ENCODE measurements around the gene ACBD3. TPM values are rescaled to one million over a fixed set of nuclear protein-coding genes. Genes with fewer than 3 reads are reported as not detected.

Gene ACBD3
- total RNA-seq, 6 experiments from 2014 or later = 14.6 to 23.6 (median 17.5) TPM

DNA sequence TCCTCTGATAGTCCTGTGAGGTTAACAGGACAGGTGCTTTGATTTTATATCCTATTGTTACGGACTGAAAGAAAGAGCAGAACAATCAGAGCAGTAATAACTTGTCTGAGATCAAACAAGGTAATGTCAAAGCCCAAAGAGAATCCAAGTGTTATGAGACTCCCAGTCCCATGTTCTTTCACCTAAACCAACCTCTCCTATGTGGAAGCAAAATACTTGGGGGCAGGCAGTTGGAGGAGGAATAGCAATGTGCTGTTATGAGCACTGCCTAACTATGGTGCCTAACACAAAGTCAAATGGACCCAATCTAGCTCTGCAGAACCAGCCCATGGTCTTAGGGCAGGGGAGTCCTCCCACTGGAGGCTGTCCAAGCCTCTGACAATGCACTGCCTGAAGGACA is 28.1 kb downstream of the ACBD3 start:
- no peaks in the 10 kb centered on the region for H3K9me3 ChIP-seq
- 100% methylated on average over 1 of the region's 1 CpG for WGBS (ENCODE audit: insufficient coverage, low coverage, low lambda C conversion rate, missing lambda C conversion rate)
- peaks cover 5 to 71% (median 33%) of the 10 kb centered on the region in 4 donors for H3K36me3 ChIP-seq
- TF ChIP-seq, protein P1, sequence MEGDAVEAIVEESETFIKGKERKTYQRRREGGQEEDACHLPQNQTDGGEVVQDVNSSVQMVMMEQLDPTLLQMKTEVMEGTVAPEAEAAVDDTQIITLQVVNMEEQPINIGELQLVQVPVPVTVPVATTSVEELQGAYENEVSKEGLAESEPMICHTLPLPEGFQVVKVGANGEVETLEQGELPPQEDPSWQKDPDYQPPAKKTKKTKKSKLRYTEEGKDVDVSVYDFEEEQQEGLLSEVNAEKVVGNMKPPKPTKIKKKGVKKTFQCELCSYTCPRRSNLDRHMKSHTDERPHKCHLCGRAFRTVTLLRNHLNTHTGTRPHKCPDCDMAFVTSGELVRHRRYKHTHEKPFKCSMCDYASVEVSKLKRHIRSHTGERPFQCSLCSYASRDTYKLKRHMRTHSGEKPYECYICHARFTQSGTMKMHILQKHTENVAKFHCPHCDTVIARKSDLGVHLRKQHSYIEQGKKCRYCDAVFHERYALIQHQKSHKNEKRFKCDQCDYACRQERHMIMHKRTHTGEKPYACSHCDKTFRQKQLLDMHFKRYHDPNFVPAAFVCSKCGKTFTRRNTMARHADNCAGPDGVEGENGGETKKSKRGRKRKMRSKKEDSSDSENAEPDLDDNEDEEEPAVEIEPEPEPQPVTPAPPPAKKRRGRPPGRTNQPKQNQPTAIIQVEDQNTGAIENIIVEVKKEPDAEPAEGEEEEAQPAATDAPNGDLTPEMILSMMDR (IDR thresholded peaks at IDR 0.05) = no peak
- no peak for TF ChIP-seq POLR2A (IDR thresholded peaks at IDR 0.05)
- ATAC-seq (no peak), DNase-seq (no peak)
- intact Hi-C loops (cut with DNase I) = no loop called here
- no peak overlapping the region for H3K4me3 ChIP-seq
- no peaks in the 10 kb centered on the region for H3K4me1 ChIP-seq
- no peak overlapping the region for H3K27ac ChIP-seq
- no peaks in the 10 kb centered on the region for H3K27me3 ChIP-seq

DNA sequence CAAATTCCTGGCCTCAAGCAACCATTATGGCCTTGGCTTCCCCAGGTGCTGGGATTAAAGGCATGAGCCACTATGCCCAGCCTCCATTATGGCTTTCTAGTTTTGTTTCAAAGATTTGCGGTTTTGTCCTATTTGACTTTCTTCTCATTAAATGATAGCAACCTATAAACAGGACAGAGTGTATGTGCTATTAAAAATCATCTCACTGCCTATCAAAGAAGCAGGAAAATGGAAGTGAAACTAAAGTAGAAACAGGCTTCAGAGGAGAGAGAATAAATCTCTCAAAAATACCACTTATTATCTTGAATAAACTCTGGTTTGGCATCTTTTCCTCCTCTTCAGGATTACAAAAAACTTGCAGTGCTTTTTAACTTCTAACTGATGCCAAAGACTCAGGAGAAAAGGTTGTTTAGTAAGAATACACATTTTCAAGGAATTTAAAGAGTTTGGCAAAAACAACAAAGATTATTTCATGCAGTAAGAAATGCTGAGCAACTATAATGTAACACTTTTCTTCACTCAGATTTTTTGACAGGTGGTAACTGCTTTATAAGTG is 28.7 kb downstream of the ACBD3 start:
- no peaks in the 10 kb centered on the region for H3K9me3 ChIP-seq
- no peak for ATAC-seq
- no peak overlapping the region for H3K27ac ChIP-seq

DNA sequence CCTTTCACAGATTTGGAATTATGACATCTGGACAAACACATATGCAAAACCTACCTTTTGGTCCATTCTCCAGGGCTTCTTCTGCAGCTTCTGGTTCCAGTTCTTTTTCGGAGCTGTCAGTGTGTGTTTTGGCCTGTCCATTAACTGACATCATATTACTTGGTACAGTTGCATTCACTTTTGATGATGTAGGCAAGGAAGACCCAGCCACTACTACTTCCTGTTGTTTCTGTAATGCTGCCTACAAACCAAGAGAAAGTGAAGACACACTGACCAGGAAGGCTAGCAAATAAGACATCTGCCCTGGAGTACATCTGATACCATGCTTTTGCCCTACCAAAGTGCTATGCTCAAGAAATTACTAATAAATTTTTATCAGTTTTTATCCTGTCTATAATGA is 31.9 kb downstream of the ACBD3 start:
- TF ChIP-seq, protein P1 (IDR thresholded peaks at IDR 0.05) = no peak
- peaks cover 0 to 68% (median 16%) of the 10 kb centered on the region in 4 donors for H3K36me3 ChIP-seq
- WGBS (ENCODE audit: insufficient coverage, low coverage, low lambda C conversion rate, missing lambda C conversion rate) = 89% methylated on average over 1 of the region's 1 CpG
- intact Hi-C loops (cut with DNase I) = no loop called here
- H3K27me3 ChIP-seq = no peaks in the 10 kb centered on the region
- no peak overlapping the region for H3K27ac ChIP-seq
- no peak for DNase-seq
- no peaks in the 10 kb centered on the region for H3K4me1 ChIP-seq
- H3K4me3 ChIP-seq = no peak overlapping the region
- H3K9me3 ChIP-seq = no peaks in the 10 kb centered on the region
- no peak for ATAC-seq

More for the DNA sequence above, 28.7 kb downstream of the ACBD3 start:
- 67% methylated on average over 1 of the region's 1 CpG for WGBS (ENCODE audit: insufficient coverage, low coverage, low lambda C conversion rate, missing lambda C conversion rate)
- intact Hi-C loops (cut with DNase I) = no loop called here
- Histone ChIP-seq H3K27me3 (no peaks in the 10 kb centered on the region), H3K36me3 (peaks cover 5 to 71% (median 34%) of the 10 kb centered on the region in 4 donors), H3K4me3 (no peak overlapping the region), H3K4me1 (no peaks in the 10 kb centered on the region)
- TF ChIP-seq POLR2A (IDR thresholded peaks at IDR 0.05) = no peak
- no peak for DNase-seq

DNA sequence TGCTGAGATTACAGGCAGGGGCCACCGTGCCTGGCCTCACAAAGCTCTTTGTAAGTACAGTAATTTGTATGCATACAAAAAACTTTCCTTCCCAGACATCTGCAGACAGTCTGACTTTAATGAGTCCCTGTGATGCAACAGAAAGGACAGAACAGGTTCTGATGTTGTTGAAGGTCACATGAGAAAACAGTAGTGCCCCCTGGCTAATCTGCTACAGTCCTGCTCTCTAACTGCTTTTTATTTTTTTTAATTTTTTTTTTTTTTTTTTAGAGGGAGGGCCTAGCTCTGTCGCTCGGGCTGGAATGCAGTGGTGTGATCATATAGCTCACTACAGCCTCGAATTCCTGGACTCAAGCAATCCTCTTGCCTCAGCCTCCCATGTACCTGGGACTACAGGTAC is 36.7 kb downstream of the ACBD3 start:
- ATAC-seq (no peak), DNase-seq (no peak)
- Histone ChIP-seq H3K27ac (no peak overlapping the region), H3K4me1 (no peaks in the 10 kb centered on the region), H3K4me3 (no peak overlapping the region), H3K36me3 (peaks cover 9 to 64% (median 27%) of the 10 kb centered on the region in 4 donors), H3K27me3 (no peaks in the 10 kb centered on the region), H3K9me3 (no peaks in the 10 kb centered on the region)
- TF ChIP-seq POLR2A (IDR thresholded peaks at IDR 0.05) = no peak
- TF ChIP-seq, protein P1 (IDR thresholded peaks at IDR 0.05) = no peak
- WGBS (ENCODE audit: insufficient coverage, low coverage, low lambda C conversion rate, missing lambda C conversion rate) = 86% methylated on average over 4 of the region's 4 CpGs
- intact Hi-C loops (cut with DNase I) = no loop called here

DNA sequence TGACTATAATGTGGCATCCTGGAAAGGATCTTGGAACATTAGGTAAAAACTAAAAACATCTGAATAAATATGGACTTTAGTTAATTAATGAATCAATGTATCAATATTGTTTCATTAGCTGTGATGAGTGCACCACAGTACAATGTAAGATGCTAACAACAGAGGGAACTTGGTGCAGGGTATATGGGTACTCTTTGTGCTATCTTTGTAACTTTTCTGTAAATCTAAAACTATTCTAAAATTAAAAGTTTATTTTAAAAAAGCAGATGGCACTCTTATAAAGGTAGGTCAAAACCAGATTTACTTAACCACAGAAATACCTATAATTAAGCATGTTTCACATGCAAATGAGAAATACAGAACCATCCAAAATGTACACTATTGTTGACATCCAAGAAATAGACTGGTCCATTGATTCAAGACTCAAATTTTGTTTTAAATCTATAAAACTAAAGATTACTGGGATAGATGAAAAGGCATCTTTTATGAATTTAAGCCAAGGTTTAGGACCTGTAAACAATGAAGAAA is 38.4 kb downstream of the ACBD3 start:
- Histone ChIP-seq H3K27ac (no peak overlapping the region), H3K36me3 (peaks cover 9 to 58% (median 25%) of the 10 kb centered on the region in 4 donors), H3K4me3 (no peak overlapping the region), H3K4me1 (no peaks in the 10 kb centered on the region), H3K27me3 (no peaks in the 10 kb centered on the region), H3K9me3 (no peaks in the 10 kb centered on the region)
- intact Hi-C loops (cut with DNase I) = no loop called here
- ATAC-seq (no peak), DNase-seq (no peak)
- TF ChIP-seq, protein P1 (IDR thresholded peaks at IDR 0.05) = no peak
- TF ChIP-seq POLR2A (IDR thresholded peaks at IDR 0.05) = no peak

Measured in right lobe of liver (tissue), 6 donors.